ENCODE measurements around the gene SSR4.
A peak's percentile ranks its signal among the peaks of the same experiment; 100 is the strongest.

Gene SSR4

GRCh38 chrX:153794897-153795816 lies 689 bp downstream of the SSR4 start:
- Histone ChIP-seq H3K36me3 (ENCODE audit: insufficient read depth, insufficient read length, low read length) (peaks cover 55% of the 10 kb centered on the region), H3K4me1 (ENCODE audit: insufficient read depth, insufficient read length) (peaks cover 2% of the 10 kb centered on the region), H3K9ac (ENCODE audit: insufficient read length, low read depth) (peak overlapping the region; percentile 89), H3K4me3 (ENCODE audit: insufficient read length, low read depth) (peak overlapping the region; percentile 71), H3K27me3 (ENCODE audit: insufficient read depth, insufficient read length) (no peaks in the 10 kb centered on the region), H3K9me3 (ENCODE audit: insufficient read depth, low read length) (no peaks in the 10 kb centered on the region)
- TF ChIP-seq SUZ12 (IDR thresholded peaks at IDR 0.05; ENCODE audit: extremely low read depth, insufficient read depth, insufficient read length) (no peak), YY1 (IDR thresholded peaks at IDR 0.05; ENCODE audit: insufficient read depth, insufficient read length) (no peak), ZNF274 (IDR thresholded peaks at IDR 0.05; ENCODE audit: low read depth, low read length) (no peak)
- no peak for DNase-seq (ENCODE audit: low read depth, low spot score)

- no peak for DNase-seq (ENCODE audit: low read depth, low spot score)
- H3K36me3 ChIP-seq (ENCODE audit: insufficient read depth, insufficient read length, low read length) = peaks cover 42% of the 10 kb centered on the region
- H3K9me3 ChIP-seq (ENCODE audit: insufficient read depth, low read length) = no peaks in the 10 kb centered on the region
- peaks cover 2% of the 10 kb centered on the region for H3K4me1 ChIP-seq (ENCODE audit: insufficient read depth, insufficient read length)
- no peak for TF ChIP-seq YY1 (IDR thresholded peaks at IDR 0.05; ENCODE audit: insufficient read depth, insufficient read length)
- TF ChIP-seq ZNF274 (IDR thresholded peaks at IDR 0.05; ENCODE audit: low read depth, low read length) = no peak
- TF ChIP-seq SUZ12 (IDR thresholded peaks at IDR 0.05; ENCODE audit: extremely low read depth, insufficient read depth, insufficient read length) = no peak
- H3K9ac ChIP-seq (ENCODE audit: insufficient read length, low read depth) = no peak overlapping the region
- no peaks in the 10 kb centered on the region for H3K27me3 ChIP-seq (ENCODE audit: insufficient read depth, insufficient read length)
- H3K4me3 ChIP-seq (ENCODE audit: insufficient read length, low read depth) = no peak overlapping the region
Observed at GRCh38 chrX:153797415-153798015, 3.0 kb downstream of the SSR4 start.

- H3K27me3 ChIP-seq (ENCODE audit: insufficient read depth, insufficient read length) = no peaks in the 10 kb centered on the region
- H3K4me3 ChIP-seq (ENCODE audit: insufficient read length, low read depth) = no peak overlapping the region
- DNase-seq (ENCODE audit: low read depth, low spot score) = no peak
- H3K9ac ChIP-seq (ENCODE audit: insufficient read length, low read depth) = no peak overlapping the region
- no peaks in the 10 kb centered on the region for H3K9me3 ChIP-seq (ENCODE audit: insufficient read depth, low read length)
- TF ChIP-seq SUZ12 (IDR thresholded peaks at IDR 0.05; ENCODE audit: extremely low read depth, insufficient read depth, insufficient read length) (no peak), ZNF274 (IDR thresholded peaks at IDR 0.05; ENCODE audit: low read depth, low read length) (no peak), YY1 (IDR thresholded peaks at IDR 0.05; ENCODE audit: insufficient read depth, insufficient read length) (no peak)
- peaks cover 38% of the 10 kb centered on the region for H3K36me3 ChIP-seq (ENCODE audit: insufficient read depth, insufficient read length, low read length)
- peaks cover 2% of the 10 kb centered on the region for H3K4me1 ChIP-seq (ENCODE audit: insufficient read depth, insufficient read length)
Observed at GRCh38 chrX:153799326-153799725, 4.9 kb downstream of the SSR4 start.

GRCh38 chrX:153800177-153800722 lies 5.8 kb downstream of the SSR4 start:
- Histone ChIP-seq H3K27me3 (ENCODE audit: insufficient read depth, insufficient read length) (no peaks in the 10 kb centered on the region), H3K4me1 (ENCODE audit: insufficient read depth, insufficient read length) (peaks cover 2% of the 10 kb centered on the region), H3K9ac (ENCODE audit: insufficient read length, low read depth) (no peak overlapping the region), H3K36me3 (ENCODE audit: insufficient read depth, insufficient read length, low read length) (peaks cover 38% of the 10 kb centered on the region), H3K9me3 (ENCODE audit: insufficient read depth, low read length) (no peaks in the 10 kb centered on the region), H3K4me3 (ENCODE audit: insufficient read length, low read depth) (no peak overlapping the region)
- DNase-seq (ENCODE audit: low read depth, low spot score) = no peak
- TF ChIP-seq YY1 (IDR thresholded peaks at IDR 0.05; ENCODE audit: insufficient read depth, insufficient read length) (no peak), ZNF274 (IDR thresholded peaks at IDR 0.05; ENCODE audit: low read depth, low read length) (no peak), SUZ12 (IDR thresholded peaks at IDR 0.05; ENCODE audit: extremely low read depth, insufficient read depth, insufficient read length) (no peak)

- TF ChIP-seq SUZ12 (IDR thresholded peaks at IDR 0.05; ENCODE audit: extremely low read depth, insufficient read depth, insufficient read length) (no peak), ZNF274 (IDR thresholded peaks at IDR 0.05; ENCODE audit: low read depth, low read length) (no peak), YY1 (IDR thresholded peaks at IDR 0.05; ENCODE audit: insufficient read depth, insufficient read length) (no peak)
- no peak overlapping the region for H3K4me3 ChIP-seq (ENCODE audit: insufficient read length, low read depth)
- no peak for DNase-seq (ENCODE audit: low read depth, low spot score)
- no peak overlapping the region for H3K9ac ChIP-seq (ENCODE audit: insufficient read length, low read depth)
- H3K27me3 ChIP-seq (ENCODE audit: insufficient read depth, insufficient read length) = no peaks in the 10 kb centered on the region
- peaks cover 35% of the 10 kb centered on the region for H3K36me3 ChIP-seq (ENCODE audit: insufficient read depth, insufficient read length, low read length)
- peaks cover 2% of the 10 kb centered on the region for H3K4me1 ChIP-seq (ENCODE audit: insufficient read depth, insufficient read length)
- H3K9me3 ChIP-seq (ENCODE audit: insufficient read depth, low read length) = no peaks in the 10 kb centered on the region
Observed at GRCh38 chrX:153800746-153801145, 6.3 kb downstream of the SSR4 start.

GRCh38 chrX:153801669-153802068 lies 7.2 kb downstream of the SSR4 start:
- H3K4me3 ChIP-seq (ENCODE audit: insufficient read length, low read depth) = no peak overlapping the region
- H3K9me3 ChIP-seq (ENCODE audit: insufficient read depth, low read length) = no peaks in the 10 kb centered on the region
- peaks cover 27% of the 10 kb centered on the region for H3K36me3 ChIP-seq (ENCODE audit: insufficient read depth, insufficient read length, low read length)
- H3K27me3 ChIP-seq (ENCODE audit: insufficient read depth, insufficient read length) = no peaks in the 10 kb centered on the region
- TF ChIP-seq SUZ12 (IDR thresholded peaks at IDR 0.05; ENCODE audit: extremely low read depth, insufficient read depth, insufficient read length) = no peak
- no peak for TF ChIP-seq YY1 (IDR thresholded peaks at IDR 0.05; ENCODE audit: insufficient read depth, insufficient read length)
- TF ChIP-seq ZNF274 (IDR thresholded peaks at IDR 0.05; ENCODE audit: low read depth, low read length) = no peak
- no peak overlapping the region for H3K9ac ChIP-seq (ENCODE audit: insufficient read length, low read depth)
- H3K4me1 ChIP-seq (ENCODE audit: insufficient read depth, insufficient read length) = no peaks in the 10 kb centered on the region
- no peak for DNase-seq (ENCODE audit: low read depth, low spot score)

- H3K36me3 ChIP-seq (ENCODE audit: insufficient read depth, insufficient read length, low read length) = peaks cover 18% of the 10 kb centered on the region
- H3K4me1 ChIP-seq (ENCODE audit: insufficient read depth, insufficient read length) = no peaks in the 10 kb centered on the region
- no peak overlapping the region for H3K4me3 ChIP-seq (ENCODE audit: insufficient read length, low read depth)
- no peak overlapping the region for H3K9ac ChIP-seq (ENCODE audit: insufficient read length, low read depth)
- DNase-seq (ENCODE audit: low read depth, low spot score) = no peak
- TF ChIP-seq ZNF274 (IDR thresholded peaks at IDR 0.05; ENCODE audit: low read depth, low read length) = no peak
- no peak for TF ChIP-seq SUZ12 (IDR thresholded peaks at IDR 0.05; ENCODE audit: extremely low read depth, insufficient read depth, insufficient read length)
- no peak for TF ChIP-seq YY1 (IDR thresholded peaks at IDR 0.05; ENCODE audit: insufficient read depth, insufficient read length)
- no peaks in the 10 kb centered on the region for H3K9me3 ChIP-seq (ENCODE audit: insufficient read depth, low read length)
- no peaks in the 10 kb centered on the region for H3K27me3 ChIP-seq (ENCODE audit: insufficient read depth, insufficient read length)
Observed at GRCh38 chrX:153802513-153803045, 8.1 kb downstream of the SSR4 start.
